Naive B cell (primary cell): ENCODE data around the gene DMGDH. TPM values are rescaled to one million over a fixed set of nuclear protein-coding genes. Genes with fewer than 3 reads are reported as not detected.

Experiments used
- ATAC-seq, 2 donors: fragments of 150-1000 bp; cut with Tn5 transposase; 2 replicates each; pipeline ENCODE4 v1.10.0; 2021; ENCODE audit warnings: low read depth in 2 of 2, mild to moderate bottlenecking in 2 of 2, moderate library complexity in 2 of 2
- DNase-seq: peaks from one replicate; pipeline ENCODE4 v3.0.0; 2022
- H3K27ac Mint-ChIP-seq, 6 donors: one replicate each; pipeline ENCODE4 v1.8.0; 2020 to 2022; ENCODE audit warnings: mild to moderate bottlenecking in 6 of 6, mixed read lengths in 6 of 6, moderate library complexity in 5 of 6, inconsistent platforms in 2 of 6
- H3K27me3 Mint-ChIP-seq, 3 donors: one replicate each; pipeline ENCODE4 v1.8.0; 2021 to 2022; ENCODE audit warnings: mixed read lengths in 3 of 3, mild to moderate bottlenecking in 1 of 3
- H3K36me3 Mint-ChIP-seq, 2 donors: one replicate each; pipeline ENCODE4 v1.8.0; 2020 to 2022; ENCODE audit warnings: mixed read lengths in 2 of 2, inconsistent platforms in 1 of 2, mild to moderate bottlenecking in 1 of 2
- H3K4me1 Mint-ChIP-seq, 3 donors: one replicate each; pipeline ENCODE4 v1.8.0; 2020 to 2022; ENCODE audit warnings: mixed read lengths in 3 of 3, inconsistent platforms in 1 of 3, mild to moderate bottlenecking in 1 of 3, moderate library complexity in 1 of 3
- H3K4me3 Mint-ChIP-seq, 8 donors: one replicate each; pipeline ENCODE4 v1.8.0; 2020 to 2022; ENCODE audit warnings: mild to moderate bottlenecking in 8 of 8, mixed read lengths in 8 of 8, moderate library complexity in 8 of 8, inconsistent platforms in 2 of 8
- H3K9me3 Mint-ChIP-seq, 7 donors: one replicate each; pipeline ENCODE4 v1.8.0; 2020 to 2022; ENCODE audit warnings: mixed read lengths in 7 of 7, mild to moderate bottlenecking in 5 of 7, inconsistent platforms in 2 of 7, moderate library complexity in 1 of 7
- polyA plus RNA-seq, 6 donors: library from polyadenylated mRNA; unstranded; fragments of 300-500 nt; fragmentation: Illumina TruSeq; gene quantifications; one replicate each; pipeline ENCODE4 v1.2.3, GENCODE V29; 2021; ENCODE audit warnings: low read depth in 6 of 6

Gene DMGDH
- 1 to 10 TPM in 1 of 6 donors, under 1 TPM in 1, not detected in 4; 0.20 to 2.4 TPM for polyA plus RNA-seq

GRCh38 chr5:79069488-79070349, at the start of gene DMGDH, which contains the start of gene BHMT2:
Gene DMGDH, minus strand, starts transcription at chr5:79069674. Its CDS starts 54 bp downstream, at chr5:79069620.
Gene BHMT2, plus strand, starts transcription at chr5:79069767. Its CDS starts 16 bp downstream, at chr5:79069783.
- peak within 1 kb of the TSS in 1 of 6 donors; percentile 37 for H3K27ac Mint-ChIP-seq
- H3K4me3 Mint-ChIP-seq, result peak within 1 kb of the TSS in 1 of 8 donors; percentile 50
- no peak for DNase-seq
- ATAC-seq, result no peak
- H3K9me3 Mint-ChIP-seq, result peaks cover 0 to 23% (median 4%) of the 10 kb centered on the region in 7 donors
- peaks cover 0 to 2% (median 0%) of the 10 kb centered on the region in 3 donors for H3K4me1 Mint-ChIP-seq
- peaks cover 0 to 3% of the 10 kb centered on the region in 2 donors for H3K36me3 Mint-ChIP-seq
- peaks cover 34 to 50% (median 45%) of the 10 kb centered on the region in 3 donors for H3K27me3 Mint-ChIP-seq

GRCh38 chr5:79112703-79113058, 43.2 kb upstream of the DMGDH start:
- H3K4me3 Mint-ChIP-seq, result no peak overlapping the region
- ATAC-seq (no peak), DNase-seq (no peak)
- H3K9me3 Mint-ChIP-seq, result no peaks in the 10 kb centered on the region
- peaks cover 0 to 4% (median 2%) of the 10 kb centered on the region in 3 donors for H3K4me1 Mint-ChIP-seq
- no peak overlapping the region for H3K27ac Mint-ChIP-seq
- H3K27me3 Mint-ChIP-seq, result peaks cover 47 to 57% (median 48%) of the 10 kb centered on the region in 3 donors
- H3K36me3 Mint-ChIP-seq, result no peaks in the 10 kb centered on the region

DNA sequence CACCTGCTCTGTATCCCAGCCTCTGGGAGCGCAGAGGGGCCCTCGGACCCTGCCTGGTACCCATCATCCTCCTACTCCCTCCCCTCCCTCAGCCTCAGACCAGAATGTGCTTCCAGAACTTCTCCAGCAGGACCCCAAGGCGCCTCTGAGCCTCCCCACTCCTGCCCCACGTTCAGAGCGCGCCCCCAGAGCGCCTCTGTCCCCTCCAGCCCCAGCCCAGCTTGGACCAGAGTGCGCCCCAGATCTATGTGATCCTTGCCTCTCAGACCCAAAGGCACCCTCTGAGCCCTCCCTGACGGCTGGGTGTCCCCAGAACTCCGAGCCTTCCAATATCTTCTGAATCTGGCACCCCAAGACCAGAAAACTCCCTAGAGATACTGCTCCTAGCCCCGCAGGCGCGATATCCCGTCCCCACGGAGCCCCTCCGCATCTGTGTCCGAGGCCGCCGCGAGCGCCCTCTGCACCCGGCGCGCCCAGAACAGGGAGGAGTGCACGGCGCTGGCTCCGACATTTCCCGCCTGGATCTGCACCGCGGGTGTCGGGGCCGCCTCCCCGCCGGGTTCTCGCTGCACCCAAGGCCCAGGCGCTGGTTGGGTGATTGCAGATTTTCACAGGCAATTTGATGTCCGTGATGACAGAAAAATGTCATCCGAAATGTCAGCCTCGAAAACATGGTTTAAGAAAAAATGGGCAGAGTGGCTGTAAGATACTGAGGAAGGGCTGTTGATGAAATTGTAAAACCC, 42.7 kb upstream of the DMGDH start:
- H3K4me1 Mint-ChIP-seq, result peaks cover 0 to 4% (median 2%) of the 10 kb centered on the region in 3 donors
- H3K27ac Mint-ChIP-seq, result no peak overlapping the region
- ATAC-seq (no peak), DNase-seq (no peak)
- peaks cover 51 to 63% (median 52%) of the 10 kb centered on the region in 3 donors for H3K27me3 Mint-ChIP-seq
- H3K9me3 Mint-ChIP-seq, result no peaks in the 10 kb centered on the region
- H3K36me3 Mint-ChIP-seq, result no peaks in the 10 kb centered on the region
- H3K4me3 Mint-ChIP-seq, result no peak overlapping the region

DNA sequence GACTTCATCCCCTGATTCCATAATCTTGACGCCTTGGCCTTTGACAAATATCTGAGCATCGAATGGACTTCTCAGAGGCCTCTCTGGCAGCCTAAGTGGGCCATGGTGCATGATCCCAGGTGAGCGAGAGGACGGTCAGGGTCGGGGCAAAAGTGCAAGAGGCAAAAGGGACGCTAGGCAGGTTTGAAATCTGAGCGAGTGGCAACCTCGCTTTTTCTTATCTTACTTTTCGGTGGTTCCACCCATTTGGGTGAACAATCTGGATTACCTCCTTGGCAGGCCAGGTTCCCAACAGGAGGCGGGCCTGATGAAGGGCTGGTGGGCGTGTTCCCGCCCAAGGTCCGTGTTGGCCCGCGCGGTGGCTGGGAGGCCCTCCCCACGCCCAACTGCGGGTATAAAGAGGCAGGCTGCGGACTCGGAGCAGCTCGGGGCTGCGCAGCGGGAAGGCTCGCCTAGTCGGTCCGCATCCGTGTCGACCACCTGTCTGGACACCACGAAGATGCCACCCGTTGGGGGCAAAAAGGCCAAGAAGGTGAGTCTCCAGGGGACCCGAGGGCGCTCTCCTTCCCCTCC, 42.0 kb upstream of the DMGDH start, which contains the start of gene BHMT:
BHMT (plus strand) TSS at position 423 of the 573 bp plus-strand sequence; CDS start at position 500, 77 bp downstream.
- H3K27ac Mint-ChIP-seq, result no peak within 1 kb of the TSS
- ATAC-seq (no peak), DNase-seq (no peak)
- H3K4me1 Mint-ChIP-seq, result peaks cover 0 to 4% (median 2%) of the 10 kb centered on the region in 3 donors
- peaks cover 54 to 66% (median 57%) of the 10 kb centered on the region in 3 donors for H3K27me3 Mint-ChIP-seq
- no peaks in the 10 kb centered on the region for H3K36me3 Mint-ChIP-seq
- no peak within 1 kb of the TSS for H3K4me3 Mint-ChIP-seq
- no peaks in the 10 kb centered on the region for H3K9me3 Mint-ChIP-seq

- Mint-ChIP-seq H3K4me1 (peaks cover 0 to 4% (median 2%) of the 10 kb centered on the region in 3 donors), H3K36me3 (no peaks in the 10 kb centered on the region), H3K4me3 (no peak overlapping the region), H3K27me3 (peaks cover 54 to 62% (median 57%) of the 10 kb centered on the region in 3 donors), H3K27ac (no peak overlapping the region), H3K9me3 (no peaks in the 10 kb centered on the region)
- DNase-seq, result peak; percentile 3
- ATAC-seq, result peak in 1 of 2 donors; percentile 52
Observed at GRCh38 chr5:79109527-79110492, 40.3 kb upstream of the DMGDH start.

GRCh38 chr5:79108792-79109191, 39.3 kb upstream of the DMGDH start:
- Mint-ChIP-seq H3K27ac (no peak overlapping the region), H3K9me3 (no peaks in the 10 kb centered on the region), H3K4me1 (peaks cover 0 to 4% (median 2%) of the 10 kb centered on the region in 3 donors), H3K36me3 (no peaks in the 10 kb centered on the region), H3K27me3 (peaks cover 49 to 68% (median 54%) of the 10 kb centered on the region in 3 donors), H3K4me3 (no peak overlapping the region)
- DNase-seq, result no peak
- ATAC-seq, result no peak

- Mint-ChIP-seq H3K36me3 (no peaks in the 10 kb centered on the region), H3K4me1 (peaks cover 0 to 4% (median 2%) of the 10 kb centered on the region in 3 donors), H3K27ac (peak overlapping the region in 1 of 6 donors; percentile 21), H3K9me3 (no peaks in the 10 kb centered on the region), H3K4me3 (no peak overlapping the region), H3K27me3 (peaks cover 44 to 68% (median 54%) of the 10 kb centered on the region in 3 donors)
- ATAC-seq (no peak), DNase-seq (no peak)
Observed at GRCh38 chr5:79108086-79108485, 38.6 kb upstream of the DMGDH start.

DNA sequence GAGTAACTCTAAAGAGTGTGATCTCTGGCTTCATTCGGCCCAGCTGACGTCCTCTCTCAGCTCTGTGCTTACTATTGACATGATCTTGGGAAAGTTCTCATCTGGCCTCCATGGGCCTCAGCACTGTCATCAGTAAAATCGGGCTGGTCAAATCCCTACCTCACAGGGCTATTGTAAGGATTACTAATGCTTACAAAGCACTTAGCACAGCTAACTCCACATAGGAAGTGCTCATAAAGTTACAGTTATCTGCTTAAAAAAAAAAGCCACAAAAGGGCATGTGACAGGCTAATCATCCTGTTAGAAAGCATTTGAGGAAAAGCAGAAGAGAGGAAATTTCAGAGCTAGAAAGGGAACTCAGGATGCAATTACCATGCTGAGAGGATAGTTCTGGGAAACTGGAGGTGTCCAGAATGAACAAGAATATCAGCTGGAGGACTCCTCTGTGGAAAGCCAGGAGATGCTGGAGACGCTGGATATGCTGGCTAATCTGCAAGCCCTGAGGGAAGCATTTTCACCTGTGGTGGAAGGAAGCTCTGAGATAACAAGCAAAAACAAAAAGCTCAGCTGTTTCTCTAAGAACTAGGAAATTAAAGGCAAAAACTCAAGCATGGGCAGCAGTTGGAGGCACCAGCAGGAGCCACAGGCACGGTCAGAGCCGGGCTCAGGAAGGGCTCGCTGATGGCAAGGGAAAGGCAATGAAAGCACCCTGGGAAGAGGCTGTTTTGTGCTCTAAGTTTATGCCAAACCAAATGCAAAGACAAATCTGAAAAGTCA, 37.7 kb upstream of the DMGDH start:
- no peak for ATAC-seq
- peaks cover 38 to 65% (median 52%) of the 10 kb centered on the region in 3 donors for H3K27me3 Mint-ChIP-seq

GRCh38 chr5:79105868-79106267, 36.4 kb upstream of the DMGDH start:
- no peak overlapping the region for H3K27ac Mint-ChIP-seq

More for the DNA sequence above, 37.7 kb upstream of the DMGDH start:
- Mint-ChIP-seq H3K27ac (no peak overlapping the region), H3K4me1 (peaks cover 0 to 4% (median 2%) of the 10 kb centered on the region in 3 donors), H3K4me3 (no peak overlapping the region), H3K36me3 (no peaks in the 10 kb centered on the region), H3K9me3 (peaks cover 0 to under 1% (median 0%) of the 10 kb centered on the region in 7 donors)
- no peak for DNase-seq

GRCh38 chr5:79093762-79094161, 24.3 kb upstream of the DMGDH start:
- no peaks in the 10 kb centered on the region for H3K4me1 Mint-ChIP-seq
- peaks cover 0 to 4% of the 10 kb centered on the region in 2 donors for H3K36me3 Mint-ChIP-seq
- peaks cover 6 to 35% (median 9%) of the 10 kb centered on the region in 3 donors for H3K27me3 Mint-ChIP-seq
- H3K9me3 Mint-ChIP-seq, result peaks cover 0 to 5% (median 0%) of the 10 kb centered on the region in 7 donors
- ATAC-seq, result no peak
- H3K4me3 Mint-ChIP-seq, result no peak overlapping the region
- no peak overlapping the region for H3K27ac Mint-ChIP-seq
- DNase-seq, result no peak

More at GRCh38 chr5:79105868-79106267, 36.4 kb upstream of the DMGDH start:
- Mint-ChIP-seq H3K9me3 (peaks cover 0 to 7% (median 0%) of the 10 kb centered on the region in 7 donors), H3K27me3 (peaks cover 31 to 60% (median 41%) of the 10 kb centered on the region in 3 donors), H3K4me1 (peaks cover 0 to 4% (median 0%) of the 10 kb centered on the region in 3 donors), H3K4me3 (no peak overlapping the region), H3K36me3 (no peaks in the 10 kb centered on the region)
- DNase-seq (no peak), ATAC-seq (no peak)

- H3K36me3 Mint-ChIP-seq, result peaks cover 0 to 4% of the 10 kb centered on the region in 2 donors
- DNase-seq (no peak), ATAC-seq (no peak)
- H3K4me1 Mint-ChIP-seq, result no peaks in the 10 kb centered on the region
- H3K4me3 Mint-ChIP-seq, result no peak overlapping the region
- peaks cover 0 to 5% (median 0%) of the 10 kb centered on the region in 7 donors for H3K9me3 Mint-ChIP-seq
- no peak overlapping the region for H3K27ac Mint-ChIP-seq
- peaks cover 9 to 42% (median 10%) of the 10 kb centered on the region in 3 donors for H3K27me3 Mint-ChIP-seq
Observed at GRCh38 chr5:79091064-79091463, 21.6 kb upstream of the DMGDH start.
